Trophoblast cell (in vitro differentiated cells and primary cell): ENCODE data around the gene ETS1.
A peak's percentile ranks its signal among the peaks of the same experiment; 100 is the strongest.

Source experiments
- DNase-seq, 2 donors: peaks; one replicate each; pipeline ENCODE4 v3.0.0-alpha.2; 2016
- H2AFZ ChIP-seq: 2 replicates; pipeline ENCODE4 v1.6.1; 2013; ENCODE audit warnings: low read length, moderate library complexity, mild to moderate bottlenecking; ENCODE audit not compliant: insufficient read depth, poor library complexity
- H2AK5ac ChIP-seq: 2 replicates; pipeline ENCODE4 v1.6.1; 2013; ENCODE audit warnings: mild to moderate bottlenecking, low read length
- H2BK120ac ChIP-seq: 2 replicates; pipeline ENCODE4 v1.6.1; 2013; ENCODE audit warnings: low read length, mild to moderate bottlenecking, moderate library complexity; ENCODE audit not compliant: insufficient read depth, poor library complexity
- H2BK12ac ChIP-seq: 2 replicates; pipeline ENCODE4 v1.6.1; 2013; ENCODE audit warnings: mild to moderate bottlenecking, low read length, moderate library complexity
- H2BK5ac ChIP-seq: 2 replicates; pipeline ENCODE4 v1.6.1; 2013; ENCODE audit warnings: low read length, low read depth, moderate library complexity, mild to moderate bottlenecking; ENCODE audit not compliant: poor library complexity
- H3K14ac ChIP-seq: 2 replicates; pipeline ENCODE4 v1.6.1; 2013; ENCODE audit warnings: mild to moderate bottlenecking, low read length
- H3K18ac ChIP-seq: 2 replicates; pipeline ENCODE4 v1.6.1; 2013; ENCODE audit warnings: mild to moderate bottlenecking, low read length
- H3K23ac ChIP-seq: 2 replicates; pipeline ENCODE4 v1.6.1; 2013; ENCODE audit warnings: low read length
- H3K27ac ChIP-seq: 2 replicates; pipeline ENCODE4 v1.5.1; 2013; ENCODE audit warnings: low read depth, mild to moderate bottlenecking, inconsistent platforms, low read length, moderate library complexity
- H3K27me3 ChIP-seq: 2 replicates; pipeline ENCODE4 v1.6.1; 2013; ENCODE audit warnings: inconsistent platforms, mild to moderate bottlenecking, low read length, moderate library complexity; ENCODE audit not compliant: insufficient read depth
- H3K36me3 ChIP-seq, 2 experiments: 1 replicate in 1 of 2; 2 replicates in 1 of 2; pipeline ENCODE4 v1.6.1; 2013; ENCODE audit warnings: low read length in 2 of 2, mild to moderate bottlenecking in 2 of 2, moderate library complexity in 1 of 2; ENCODE audit not compliant: insufficient read depth in 2 of 2, control insufficient read depth in 1 of 2
- H3K4ac ChIP-seq: 2 replicates; pipeline ENCODE4 v1.6.1; 2013; ENCODE audit warnings: low read depth, mild to moderate bottlenecking, low read length, moderate library complexity
- H3K4me1 ChIP-seq, 2 experiments: 1 replicate in 1 of 2; 2 replicates in 1 of 2; pipeline ENCODE4 v1.6.1; 2013; ENCODE audit warnings: low read length in 2 of 2, mild to moderate bottlenecking in 2 of 2, moderate library complexity in 1 of 2; ENCODE audit not compliant: insufficient read depth in 2 of 2, control insufficient read depth in 1 of 2
- H3K4me2 ChIP-seq: 2 replicates; pipeline ENCODE4 v1.6.1; 2013; ENCODE audit warnings: inconsistent platforms, mild to moderate bottlenecking, low read length, moderate library complexity
- H3K4me3 ChIP-seq: 2 replicates; pipeline ENCODE4 v1.5.1; 2013; ENCODE audit warnings: mild to moderate bottlenecking, low read depth, low read length, inconsistent platforms
- H3K79me1 ChIP-seq: one replicate; pipeline ENCODE4 v1.6.1; 2013; ENCODE audit warnings: low read length
- H3K79me2 ChIP-seq: 2 replicates; pipeline ENCODE4 v1.6.1; 2013; ENCODE audit warnings: low read length, mild to moderate bottlenecking; ENCODE audit not compliant: control insufficient read depth, insufficient read depth, poor library complexity
- H3K9ac ChIP-seq: 2 replicates; pipeline ENCODE4 v1.6.1; 2013; ENCODE audit warnings: mild to moderate bottlenecking, low read length
- H3K9me3 ChIP-seq: 2 replicates; pipeline ENCODE4 v1.6.1; 2013; ENCODE audit warnings: low read depth, mild to moderate bottlenecking, control low read depth, inconsistent platforms, low read length; ENCODE audit not compliant: insufficient read depth
- H4K12ac ChIP-seq: 2 replicates; pipeline ENCODE4 v1.6.1; 2013; ENCODE audit warnings: low read depth, mild to moderate bottlenecking, low read length, moderate library complexity
- H4K8ac ChIP-seq: 2 replicates; pipeline ENCODE4 v1.6.1; 2013; ENCODE audit warnings: low read depth, mild to moderate bottlenecking, low read length, moderate library complexity
- H4K91ac ChIP-seq: one replicate; pipeline ENCODE4 v1.6.1; 2013; ENCODE audit warnings: low read depth, mild to moderate bottlenecking, low read length, moderate library complexity
- WGBS: extraction: QIAGEN DNeasy Blood & Tissue Kit; methylation state at CpG from one replicate; pipeline ENCODE4 v1.1.7; 2013; ENCODE audit warnings: missing lambda C conversion rate; ENCODE audit not compliant: insufficient read length, insufficient coverage; ENCODE audit errors: extremely low coverage; 5-methylcytosine and 5-hydroxymethylcytosine counted together

Gene ETS1

DNA sequence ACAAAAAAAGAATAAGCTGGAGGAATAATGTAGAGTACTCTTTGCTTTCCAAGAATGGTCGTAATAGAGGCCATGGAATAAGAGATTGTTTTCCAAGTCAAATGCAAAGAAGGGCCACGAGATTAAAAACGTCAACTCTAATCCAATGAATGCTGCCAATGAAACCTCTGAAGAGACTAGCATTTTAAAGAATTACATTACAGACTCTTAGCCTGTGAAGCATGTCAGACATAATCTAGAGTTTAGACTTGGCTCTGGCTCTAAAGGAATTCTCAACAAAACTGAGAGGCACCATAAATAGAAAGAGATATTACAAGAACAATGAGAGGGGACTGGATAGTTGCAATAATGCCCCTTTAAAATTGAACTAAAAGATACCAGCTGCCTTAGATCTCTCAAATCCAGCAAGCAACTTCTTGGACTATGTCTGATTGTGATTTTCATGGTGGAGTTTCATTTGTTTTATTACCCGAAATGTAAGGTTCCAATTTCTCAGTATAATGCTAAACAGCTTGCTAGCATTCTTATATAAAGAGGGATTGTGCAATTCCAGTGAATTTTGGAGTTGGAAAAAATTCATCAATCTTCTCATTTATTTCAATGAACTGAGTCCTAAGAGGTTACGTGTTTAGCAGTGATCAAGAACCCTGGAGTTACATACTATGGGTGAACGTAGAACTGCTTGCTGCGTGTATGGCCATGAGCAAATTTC is 5.6 kb downstream of the ETS1 start:
- Histone ChIP-seq H3K9ac (no peak overlapping the region), H3K4ac (no peak overlapping the region), H4K91ac (no peak overlapping the region), H3K36me3 (no peaks in the 10 kb centered on the region), H4K12ac (no peak overlapping the region), H3K79me1 (no peaks in the 10 kb centered on the region), H3K4me3 (no peak overlapping the region), H3K23ac (no peak overlapping the region), H3K79me2 (no peaks in the 10 kb centered on the region), H4K8ac (no peak overlapping the region), H3K27me3 (no peaks in the 10 kb centered on the region), H2BK12ac (no peak overlapping the region), H3K14ac (no peak overlapping the region), H3K9me3 (no peaks in the 10 kb centered on the region), H2BK120ac (no peak overlapping the region), H3K4me2 (no peak overlapping the region), H3K4me1 (peaks cover 7 to 10% of the 10 kb centered on the region in 2 experiments), H3K27ac (no peak overlapping the region), H2AFZ (no peak overlapping the region), H3K18ac (no peak overlapping the region), H2AK5ac (no peak overlapping the region), H2BK5ac (no peak overlapping the region)
- WGBS, result no CpG with 5 or more reads among the region's 7 CpGs
- no peak for DNase-seq

DNA sequence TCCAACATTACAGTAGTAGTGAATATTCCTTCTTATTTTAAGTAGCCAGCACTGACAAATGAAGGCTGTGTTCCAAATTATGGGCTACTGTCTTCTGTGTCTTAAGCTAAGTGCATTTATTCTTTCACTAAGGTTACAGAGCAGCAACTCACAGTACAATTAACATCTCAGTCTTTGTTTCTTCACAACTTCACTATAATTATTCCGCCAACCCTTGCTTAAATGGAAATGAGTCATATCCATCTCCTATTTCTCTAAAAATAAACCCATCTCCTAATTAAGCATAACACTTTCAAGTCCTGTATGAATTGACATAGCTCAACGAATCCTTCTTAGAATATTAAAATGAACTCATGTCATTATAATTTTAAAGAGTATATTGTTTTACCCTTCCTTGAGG is 6.7 kb downstream of the ETS1 start:
- Histone ChIP-seq H4K12ac (no peak overlapping the region), H2BK120ac (no peak overlapping the region), H3K79me1 (no peaks in the 10 kb centered on the region), H3K18ac (no peak overlapping the region), H3K4me1 (peaks cover 6 to 9% of the 10 kb centered on the region in 2 experiments), H3K27ac (no peak overlapping the region), H2AK5ac (no peak overlapping the region), H3K79me2 (no peaks in the 10 kb centered on the region), H3K36me3 (no peaks in the 10 kb centered on the region), H3K4me3 (no peak overlapping the region), H3K4me2 (no peak overlapping the region), H2BK5ac (no peak overlapping the region), H4K91ac (no peak overlapping the region), H3K9ac (no peak overlapping the region), H2BK12ac (no peak overlapping the region), H3K9me3 (no peaks in the 10 kb centered on the region), H3K23ac (no peak overlapping the region), H4K8ac (no peak overlapping the region), H3K14ac (no peak overlapping the region), H3K27me3 (no peaks in the 10 kb centered on the region), H3K4ac (no peak overlapping the region), H2AFZ (no peak overlapping the region)
- no peak for DNase-seq
- 100% methylated on average over 1 of the region's 2 CpGs for WGBS

DNA sequence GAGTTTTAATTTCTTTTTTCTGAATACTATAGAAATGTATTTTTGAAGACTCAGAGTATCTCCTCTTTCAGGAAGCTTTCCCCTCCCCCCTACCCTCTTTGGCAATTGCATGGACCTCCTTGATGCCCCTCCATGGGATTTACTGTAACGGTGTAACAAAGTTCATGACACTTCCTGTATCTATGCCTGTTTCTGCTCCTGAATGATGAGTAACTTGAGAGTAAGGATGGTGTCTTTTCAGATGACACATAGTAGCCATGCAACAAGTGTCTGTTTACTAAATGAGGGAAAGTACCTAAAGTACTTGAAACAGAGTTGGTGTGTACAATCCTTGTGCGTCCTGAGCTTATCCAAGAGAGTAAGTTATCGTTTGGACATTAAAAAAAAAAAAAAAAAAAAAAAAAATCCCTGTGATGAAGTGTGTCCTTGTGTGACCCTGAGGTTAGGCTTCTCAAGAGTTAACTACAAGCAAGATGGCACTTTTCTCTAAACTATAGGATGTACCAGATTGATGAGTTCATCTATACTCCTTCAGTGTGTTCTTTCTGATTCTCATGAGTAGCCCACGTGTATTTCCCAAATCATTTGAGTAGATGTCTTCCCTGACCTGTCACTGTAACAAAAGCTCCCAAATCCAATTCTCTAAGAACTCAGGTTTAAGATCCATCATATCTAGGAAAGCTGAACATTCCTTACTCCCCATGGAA is 7.4 kb downstream of the ETS1 start:
- no peak overlapping the region for H3K9ac ChIP-seq
- H3K9me3 ChIP-seq, result no peaks in the 10 kb centered on the region
- H3K27ac ChIP-seq, result no peak overlapping the region
- H4K12ac ChIP-seq, result no peak overlapping the region
- H3K4me1 ChIP-seq, result peaks cover 4 to 6% of the 10 kb centered on the region in 2 experiments
- no peak overlapping the region for H3K18ac ChIP-seq
- no peak overlapping the region for H2BK120ac ChIP-seq
- no peak overlapping the region for H2BK12ac ChIP-seq
- no peak overlapping the region for H3K4ac ChIP-seq
- no peak overlapping the region for H2AK5ac ChIP-seq
- H2BK5ac ChIP-seq, result no peak overlapping the region
- no peaks in the 10 kb centered on the region for H3K79me1 ChIP-seq
- H3K36me3 ChIP-seq, result no peaks in the 10 kb centered on the region
- H3K4me3 ChIP-seq, result no peak overlapping the region
- peak in 1 of 2 donors; percentile 6 for DNase-seq
- no peak overlapping the region for H3K14ac ChIP-seq
- H2AFZ ChIP-seq, result no peak overlapping the region
- H3K79me2 ChIP-seq, result no peaks in the 10 kb centered on the region
- no peak overlapping the region for H4K91ac ChIP-seq
- WGBS, result no CpG with 5 or more reads among the region's 4 CpGs
- H3K4me2 ChIP-seq, result no peak overlapping the region
- no peaks in the 10 kb centered on the region for H3K27me3 ChIP-seq
- H3K23ac ChIP-seq, result no peak overlapping the region
- no peak overlapping the region for H4K8ac ChIP-seq

GRCh38 chr11:128576555-128576954 is 10.8 kb downstream of the ETS1 start:
- H4K8ac ChIP-seq, result no peak overlapping the region
- peak overlapping the region; percentile 60 for H3K14ac ChIP-seq
- no CpG with 5 or more reads among the region's 8 CpGs for WGBS

More at GRCh38 chr11:128576555-128576954, 10.8 kb downstream of the ETS1 start:
- H3K9ac ChIP-seq, result no peak overlapping the region
- H3K4ac ChIP-seq, result no peak overlapping the region
- peaks cover 6 to 7% of the 10 kb centered on the region in 2 experiments for H3K4me1 ChIP-seq
- no peak overlapping the region for H3K4me3 ChIP-seq
- H3K27ac ChIP-seq, result no peak overlapping the region
- H3K27me3 ChIP-seq, result no peaks in the 10 kb centered on the region
- H2AK5ac ChIP-seq, result no peak overlapping the region
- H3K4me2 ChIP-seq, result no peak overlapping the region
- no peak overlapping the region for H2BK120ac ChIP-seq
- H3K23ac ChIP-seq, result no peak overlapping the region
- H2AFZ ChIP-seq, result peak overlapping the region; percentile 11
- no peak overlapping the region for H4K91ac ChIP-seq
- no peaks in the 10 kb centered on the region for H3K9me3 ChIP-seq
- H3K79me1 ChIP-seq, result no peaks in the 10 kb centered on the region
- H3K18ac ChIP-seq, result peak overlapping the region; percentile 23
- no peak overlapping the region for H2BK5ac ChIP-seq
- H3K36me3 ChIP-seq, result no peaks in the 10 kb centered on the region
- H2BK12ac ChIP-seq, result peak overlapping the region; percentile 44
- H4K12ac ChIP-seq, result no peak overlapping the region
- DNase-seq, result no peak
- H3K79me2 ChIP-seq, result no peaks in the 10 kb centered on the region
